Raji (cell line): ENCODE measurements around the gene C3orf85.

ENCODE experiments used
- POLR2A ChIP-seq: IDR thresholded peaks from 2 replicates; pipeline ENCODE4 v1.6.1; 2011; ENCODE audit warnings: low read depth, low read length, control low read depth; ENCODE audit not compliant: insufficient read depth

Gene C3orf85

GRCh38 chr3:109136523-109136922 lies at the start of gene C3orf85:
Gene C3orf85, plus strand, starts transcription at chr3:109136719. Its CDS starts 129 bp downstream, at chr3:109136848.
- TF ChIP-seq POLR2A = no peak

GRCh38 chr3:109089265-109089664 lies 47.3 kb upstream of the C3orf85 start:
- TF ChIP-seq POLR2A = no peak

GRCh38 chr3:109091846-109092245 lies 44.7 kb upstream of the C3orf85 start:
- no peak for TF ChIP-seq POLR2A

- no peak for TF ChIP-seq POLR2A
These were observed 43.0 kb upstream of the C3orf85 start for GRCh38 chr3:109093561-109093960.

GRCh38 chr3:109095166-109095565 lies 41.4 kb upstream of the C3orf85 start:
- TF ChIP-seq POLR2A = no peak

- no peak for TF ChIP-seq POLR2A
These were observed 38.4 kb upstream of the C3orf85 start for GRCh38 chr3:109098079-109098644.

- TF ChIP-seq POLR2A = no peak
These were observed 26.9 kb upstream of the C3orf85 start for GRCh38 chr3:109109574-109109973.

- no peak for TF ChIP-seq POLR2A
These were observed 23.4 kb upstream of the C3orf85 start for GRCh38 chr3:109112946-109113760.

GRCh38 chr3:109114746-109115145 lies 21.8 kb upstream of the C3orf85 start:
- TF ChIP-seq POLR2A = no peak

GRCh38 chr3:109115451-109115850 lies 21.1 kb upstream of the C3orf85 start:
- TF ChIP-seq POLR2A = no peak

GRCh38 chr3:109116031-109116430 lies 20.5 kb upstream of the C3orf85 start:
- TF ChIP-seq POLR2A = no peak

- no peak for TF ChIP-seq POLR2A
These were observed 18.6 kb upstream of the C3orf85 start, which contains the start of gene MORC1 for GRCh38 chr3:109117939-109118338. Gene MORC1, minus strand, starts transcription at chr3:109118134. Its CDS starts 75 bp downstream, at chr3:109118059.

GRCh38 chr3:109118584-109118983 lies 17.9 kb upstream of the C3orf85 start:
- no peak for TF ChIP-seq POLR2A

GRCh38 chr3:109122690-109123089 lies 13.8 kb upstream of the C3orf85 start:
- no peak for TF ChIP-seq POLR2A

- TF ChIP-seq POLR2A = no peak
These were observed 10.6 kb upstream of the C3orf85 start for GRCh38 chr3:109125902-109126301.

- no peak for TF ChIP-seq POLR2A
These were observed 9.0 kb upstream of the C3orf85 start for GRCh38 chr3:109127553-109127952.

- no peak for TF ChIP-seq POLR2A
These were observed 5.2 kb upstream of the C3orf85 start for GRCh38 chr3:109131276-109131675.

GRCh38 chr3:109132801-109133473 lies 3.6 kb upstream of the C3orf85 start:
- TF ChIP-seq POLR2A = no peak
